Transverse colon (tissue), 4 donors: Measurements from ENCODE around the gene IFT81.

ENCODE experiments used
- EP300 ChIP-seq: sonication (generic); formaldehyde crosslinking; IDR thresholded peaks from one replicate; pipeline ENCODE4 v1.6.1; 2017; ENCODE audit warnings: antibody characterized with exemption, low read depth
- POLR2A ChIP-seq: fragments of 450-650 bp; IDR thresholded peaks from one replicate; pipeline ENCODE4 v1.6.1; 2016; ENCODE audit warnings: antibody characterized with exemption, mild to moderate bottlenecking, moderate library complexity
- POLR2AphosphoS5 ChIP-seq, 3 donors: sonication (generic); formaldehyde crosslinking; IDR thresholded peaks; one replicate each; pipeline ENCODE4 v1.6.1; 2016; ENCODE audit warnings: antibody characterized with exemption in 3 of 3
- TF ChIP-seq, protein P1 (sequence below), 5 experiments: fragments of 200-600 bp in 3 of 5; fragments of 450-650 bp in 2 of 5; sonication (generic) in 3 of 5; IDR thresholded peaks; 1 replicate in 2 of 5; 2 replicates in 3 of 5; pipeline ENCODE4 v1.5.1; 2016 to 2017; ENCODE audit warnings: antibody characterized with exemption in 5 of 5, inconsistent platforms in 3 of 5, mild to moderate bottlenecking in 2 of 5, moderate library complexity in 1 of 5

DNA sequence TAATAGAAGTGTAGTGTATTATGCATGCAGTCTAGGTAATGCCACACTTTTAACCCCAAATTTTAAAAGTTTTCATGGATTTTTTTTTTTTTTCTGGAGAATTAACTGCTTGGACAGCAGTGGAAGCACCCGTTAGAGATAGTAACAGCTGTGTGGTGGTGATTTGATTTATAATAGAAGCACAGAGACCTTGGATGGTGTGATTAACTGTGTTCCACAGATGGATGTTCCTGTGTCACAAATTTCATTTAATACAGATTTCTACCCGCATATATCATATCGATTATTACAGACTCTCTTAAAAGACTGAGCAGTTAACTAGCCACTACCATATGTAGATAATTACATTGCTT is 47.0 kb downstream of the IFT81 start:
- TF ChIP-seq, protein P1, sequence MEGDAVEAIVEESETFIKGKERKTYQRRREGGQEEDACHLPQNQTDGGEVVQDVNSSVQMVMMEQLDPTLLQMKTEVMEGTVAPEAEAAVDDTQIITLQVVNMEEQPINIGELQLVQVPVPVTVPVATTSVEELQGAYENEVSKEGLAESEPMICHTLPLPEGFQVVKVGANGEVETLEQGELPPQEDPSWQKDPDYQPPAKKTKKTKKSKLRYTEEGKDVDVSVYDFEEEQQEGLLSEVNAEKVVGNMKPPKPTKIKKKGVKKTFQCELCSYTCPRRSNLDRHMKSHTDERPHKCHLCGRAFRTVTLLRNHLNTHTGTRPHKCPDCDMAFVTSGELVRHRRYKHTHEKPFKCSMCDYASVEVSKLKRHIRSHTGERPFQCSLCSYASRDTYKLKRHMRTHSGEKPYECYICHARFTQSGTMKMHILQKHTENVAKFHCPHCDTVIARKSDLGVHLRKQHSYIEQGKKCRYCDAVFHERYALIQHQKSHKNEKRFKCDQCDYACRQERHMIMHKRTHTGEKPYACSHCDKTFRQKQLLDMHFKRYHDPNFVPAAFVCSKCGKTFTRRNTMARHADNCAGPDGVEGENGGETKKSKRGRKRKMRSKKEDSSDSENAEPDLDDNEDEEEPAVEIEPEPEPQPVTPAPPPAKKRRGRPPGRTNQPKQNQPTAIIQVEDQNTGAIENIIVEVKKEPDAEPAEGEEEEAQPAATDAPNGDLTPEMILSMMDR (IDR thresholded peaks at IDR 0.05) = no peak
- TF ChIP-seq POLR2A (no peak), EP300 (no peak), POLR2AphosphoS5 (IDR thresholded peaks at IDR 0.05) (no peak)
